Uterus (tissue), 4 donors: ENCODE data around the gene ZNF576. TPM values are rescaled to one million over a fixed set of nuclear protein-coding genes. Genes with fewer than 3 reads are reported as not detected.

Experiments used
- DNase-seq, 2 donors: peaks; one replicate each; pipeline ENCODE4 v3.0.0-alpha.2; 2019 to 2020
- H3K27ac ChIP-seq, 2 donors: fragments of 200-600 bp; sonication (generic); 1 replicate in 1 of 2; 2 replicates in 1 of 2; pipeline ENCODE4 v1.5.1; 2016 to 2018
- H3K27me3 ChIP-seq, 2 donors: fragments of 200-600 bp; sonication (generic); one replicate each; pipeline ENCODE4 v1.5.1; 2018 to 2019; ENCODE audit warnings: control low read depth in 1 of 2
- H3K36me3 ChIP-seq, 2 donors: fragments of 200-600 bp; sonication (generic); one replicate each; pipeline ENCODE4 v1.5.1; 2019; ENCODE audit warnings: control low read depth in 1 of 2
- H3K4me1 ChIP-seq, 2 donors: fragments of 200-600 bp; sonication (generic); one replicate each; pipeline ENCODE4 v1.5.1; 2018 to 2019; ENCODE audit warnings: control low read depth in 1 of 2
- H3K4me3 ChIP-seq, 2 donors: fragments of 200-600 bp; sonication (generic); 1 replicate in 1 of 2; 2 replicates in 1 of 2; pipeline ENCODE4 v1.5.1; 2018 to 2019; ENCODE audit warnings: mild to moderate bottlenecking in 1 of 2
- H3K9me3 ChIP-seq, 2 donors: fragments of 200-600 bp; sonication (generic); one replicate each; pipeline ENCODE4 v1.5.1; 2019; ENCODE audit warnings: control low read depth in 1 of 2
- POLR2A ChIP-seq, 2 donors: fragments of 450-650 bp; IDR thresholded peaks; one replicate each; pipeline ENCODE4 v1.6.1; 2016; ENCODE audit warnings: antibody characterized with exemption in 2 of 2, mild to moderate bottlenecking in 1 of 2, moderate library complexity in 1 of 2
- intact Hi-C: fragments of 100-400 bp; cut with DNase I; formaldehyde crosslinking; loops from one replicate; pipeline ENCODE4 v1.15.1; 2023; ENCODE audit warnings: low total_unique reads
- total RNA-seq, 4 donors: library from RNA; depleted of rRNA in 3 of 4; stranded (reverse); fragments of >200 nt in 3 of 4; gene quantifications; one replicate each; pipeline versions ENCODE4 v1.1.0 to v1.2.4, GENCODE V29; 2014 to 2023
- TF ChIP-seq, protein P1 (sequence below), 4 experiments: fragments of 200-600 bp in 2 of 4; fragments of 450-650 bp in 2 of 4; sonication (generic) in 2 of 4; IDR thresholded peaks; one replicate each; pipeline ENCODE4 v1.5.1; 2016 to 2019; ENCODE audit warnings: antibody characterized with exemption in 4 of 4, mild to moderate bottlenecking in 2 of 4, moderate library complexity in 1 of 4
- donor health status: DM: yes; HTN: yes; CAD: no.

The ZNF576 gene
- total RNA-seq, 4 donors from 2014 or later: 2.4 to 19.0 (median 12.6) TPM

DNA sequence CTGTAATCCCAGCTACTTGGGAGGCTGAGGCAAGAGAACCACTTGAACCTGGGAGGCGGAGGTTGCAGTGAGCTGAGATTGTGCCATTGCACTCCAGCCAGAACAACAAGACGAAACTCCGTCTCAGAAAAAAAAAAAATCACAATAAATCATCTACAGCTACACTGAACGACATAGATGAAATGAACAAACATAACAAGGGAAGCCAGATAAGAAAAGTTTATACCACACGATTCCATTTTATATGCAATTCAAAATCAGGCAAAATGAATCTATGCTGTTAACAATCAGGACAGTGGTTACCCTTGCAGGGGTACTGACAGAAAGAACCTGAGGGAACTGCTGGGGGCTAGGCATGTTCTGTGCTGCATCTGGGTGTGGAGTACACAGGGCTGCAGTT lies 26.7 kb upstream of the ZNF576 start:
- Histone ChIP-seq H3K9me3 (no peaks in the 10 kb centered on the region), H3K36me3 (no peaks in the 10 kb centered on the region), H3K27me3 (no peaks in the 10 kb centered on the region), H3K4me3 (no peak overlapping the region), H3K4me1 (peaks cover 0 to 5% of the 10 kb centered on the region in 2 donors), H3K27ac (no peak overlapping the region)
- no peak for TF ChIP-seq POLR2A (IDR thresholded peaks at IDR 0.05)
- TF ChIP-seq, protein P1, sequence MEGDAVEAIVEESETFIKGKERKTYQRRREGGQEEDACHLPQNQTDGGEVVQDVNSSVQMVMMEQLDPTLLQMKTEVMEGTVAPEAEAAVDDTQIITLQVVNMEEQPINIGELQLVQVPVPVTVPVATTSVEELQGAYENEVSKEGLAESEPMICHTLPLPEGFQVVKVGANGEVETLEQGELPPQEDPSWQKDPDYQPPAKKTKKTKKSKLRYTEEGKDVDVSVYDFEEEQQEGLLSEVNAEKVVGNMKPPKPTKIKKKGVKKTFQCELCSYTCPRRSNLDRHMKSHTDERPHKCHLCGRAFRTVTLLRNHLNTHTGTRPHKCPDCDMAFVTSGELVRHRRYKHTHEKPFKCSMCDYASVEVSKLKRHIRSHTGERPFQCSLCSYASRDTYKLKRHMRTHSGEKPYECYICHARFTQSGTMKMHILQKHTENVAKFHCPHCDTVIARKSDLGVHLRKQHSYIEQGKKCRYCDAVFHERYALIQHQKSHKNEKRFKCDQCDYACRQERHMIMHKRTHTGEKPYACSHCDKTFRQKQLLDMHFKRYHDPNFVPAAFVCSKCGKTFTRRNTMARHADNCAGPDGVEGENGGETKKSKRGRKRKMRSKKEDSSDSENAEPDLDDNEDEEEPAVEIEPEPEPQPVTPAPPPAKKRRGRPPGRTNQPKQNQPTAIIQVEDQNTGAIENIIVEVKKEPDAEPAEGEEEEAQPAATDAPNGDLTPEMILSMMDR (IDR thresholded peaks at IDR 0.05): no peak
- DNase-seq: no peak
- intact Hi-C loops: no loop called here

DNA sequence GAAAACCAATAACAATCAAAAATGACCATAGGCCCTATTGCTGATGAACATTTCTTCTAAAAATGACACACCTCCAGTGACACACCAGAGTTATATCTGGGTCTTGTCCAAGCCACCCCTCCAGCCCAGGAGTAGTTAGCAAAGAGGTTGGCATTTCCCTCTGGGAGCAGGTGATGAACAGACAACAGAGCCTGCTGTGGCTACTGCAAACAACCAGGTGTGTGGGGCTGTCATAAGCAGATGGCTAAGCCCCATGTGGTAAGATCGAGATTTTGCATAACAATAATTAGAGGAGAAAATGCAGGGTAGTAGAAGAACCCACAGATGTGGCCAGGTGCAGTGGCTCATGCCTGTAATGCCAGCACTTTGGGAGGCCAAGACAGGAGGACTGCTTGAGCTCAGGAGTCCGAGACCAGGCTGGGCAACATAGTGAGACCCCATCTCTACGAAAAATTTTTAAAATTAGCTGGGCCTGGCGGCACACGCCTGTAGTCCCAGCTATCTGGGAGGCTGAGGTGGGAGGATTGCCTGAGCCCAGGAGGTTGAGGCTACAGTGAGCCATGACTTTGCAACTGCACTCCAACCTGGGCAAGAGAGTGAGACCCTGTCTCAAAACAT lies 26.1 kb upstream of the ZNF576 start:
- Histone ChIP-seq H3K4me1 (peaks cover 0 to 5% of the 10 kb centered on the region in 2 donors), H3K4me3 (no peak overlapping the region), H3K36me3 (no peaks in the 10 kb centered on the region), H3K27ac (no peak overlapping the region), H3K9me3 (no peaks in the 10 kb centered on the region), H3K27me3 (no peaks in the 10 kb centered on the region)
- intact Hi-C loops: no loop called here
- TF ChIP-seq POLR2A (IDR thresholded peaks at IDR 0.05): no peak
- TF ChIP-seq, protein P1 (IDR thresholded peaks at IDR 0.05): no peak
- DNase-seq: no peak

DNA sequence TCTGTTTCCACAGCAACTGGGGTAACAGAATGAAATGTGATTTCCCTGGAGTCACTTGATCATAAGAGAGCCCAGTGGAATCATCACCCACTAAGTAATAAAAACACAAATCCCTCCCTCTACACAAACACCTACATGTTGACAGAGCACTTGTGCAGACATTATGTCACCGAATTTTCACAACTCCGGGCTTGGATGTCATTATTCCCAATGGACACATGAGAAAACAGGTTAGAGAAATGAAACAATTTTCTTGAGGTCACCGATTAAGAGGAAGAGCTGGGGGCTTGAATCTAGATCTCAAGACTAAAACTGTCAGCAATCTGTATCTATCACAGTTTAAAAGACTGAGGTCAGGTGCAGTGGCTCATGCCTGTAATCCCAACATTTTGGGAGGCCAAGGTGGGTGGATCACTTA lies 24.2 kb upstream of the ZNF576 start:
- H3K9me3 ChIP-seq: no peaks in the 10 kb centered on the region

DNA sequence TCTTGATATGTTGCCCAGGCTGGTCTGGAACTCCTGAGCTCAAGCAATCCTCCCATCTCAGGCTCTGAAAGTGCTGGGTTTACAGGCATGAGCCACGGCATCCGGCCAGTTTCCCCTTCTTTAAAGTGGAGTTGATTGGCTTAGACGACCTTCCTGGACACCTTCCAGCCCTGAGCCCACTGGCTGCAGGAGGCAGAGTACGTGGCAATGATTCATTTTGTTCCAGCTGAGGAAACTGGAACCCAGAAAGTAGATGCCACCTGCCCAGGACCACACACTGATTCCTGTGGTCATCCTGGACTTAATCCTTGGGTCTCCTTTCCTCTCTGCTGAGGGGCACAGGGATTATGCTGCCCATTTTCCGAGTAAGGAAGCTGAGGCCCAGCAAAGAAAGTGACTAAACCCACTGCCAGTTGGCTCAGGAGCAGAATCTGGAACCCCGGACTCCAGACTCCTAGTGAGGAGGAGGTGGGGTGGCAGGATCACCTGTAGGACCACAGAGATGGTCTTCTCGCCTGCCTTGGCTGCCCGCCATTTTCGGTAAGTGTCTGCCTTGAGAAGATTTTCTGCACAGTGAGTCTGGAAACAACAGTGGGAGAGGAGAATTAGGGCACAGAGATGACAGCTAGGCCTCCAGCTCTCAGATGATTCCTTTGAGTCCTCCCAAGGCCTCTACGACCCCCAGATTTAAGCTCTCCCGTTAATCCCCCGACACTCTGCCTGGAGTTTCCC lies 21.8 kb upstream of the ZNF576 start:
- Histone ChIP-seq H3K4me3 (peak overlapping the region; percentile 79 to 95), H3K9me3 (no peaks in the 10 kb centered on the region), H3K27me3 (no peaks in the 10 kb centered on the region), H3K27ac (peak overlapping the region; percentile 85 to 89), H3K36me3 (no peaks in the 10 kb centered on the region), H3K4me1 (peaks cover 0 to 5% of the 10 kb centered on the region in 2 donors)
- no peak for TF ChIP-seq POLR2A (IDR thresholded peaks at IDR 0.05)
- TF ChIP-seq, protein P1 (IDR thresholded peaks at IDR 0.05): no peak
- intact Hi-C loops: loop anchor here (5.0 kb wide), 1 partner anchor 93 kb away; no protein-coding TSS in a partner anchor
- no peak for DNase-seq

More for the DNA sequence above, 24.2 kb upstream of the ZNF576 start:
- no peaks in the 10 kb centered on the region for H3K27me3 ChIP-seq
- no peak overlapping the region for H3K4me3 ChIP-seq
- H3K27ac ChIP-seq: no peak overlapping the region
- intact Hi-C loops: no loop called here
- no peaks in the 10 kb centered on the region for H3K36me3 ChIP-seq
- DNase-seq: no peak
- TF ChIP-seq, protein P1 (IDR thresholded peaks at IDR 0.05): no peak
- TF ChIP-seq POLR2A (IDR thresholded peaks at IDR 0.05): no peak
- peaks cover 0 to 5% of the 10 kb centered on the region in 2 donors for H3K4me1 ChIP-seq
